Mesendoderm (in vitro differentiated cells): ENCODE data around the gene ZXDC.

ENCODE experiments used
- DNase-seq: peaks from one replicate; pipeline ENCODE4 v3.0.0; 2013
- H2AK5ac ChIP-seq: 2 replicates; pipeline ENCODE4 v1.6.1; 2013; ENCODE audit warnings: low read length, inconsistent platforms
- H2BK120ac ChIP-seq: 2 replicates; pipeline ENCODE4 v1.6.1; 2013; ENCODE audit warnings: low read depth, mild to moderate bottlenecking, low read length, moderate library complexity, mixed read lengths
- H2BK15ac ChIP-seq: replicated peaks from 2 replicates; pipeline ENCODE4 v1.6.1; 2013; ENCODE audit warnings: low read depth, mild to moderate bottlenecking, moderate library complexity
- H2BK5ac ChIP-seq: 2 replicates; pipeline ENCODE4 v1.6.1; 2013; ENCODE audit warnings: low read length, inconsistent platforms
- H3K18ac ChIP-seq: 2 replicates; pipeline ENCODE4 v1.6.1; 2013; ENCODE audit warnings: mild to moderate bottlenecking, low read length, mixed read lengths
- H3K23ac ChIP-seq: one replicate; pipeline ENCODE4 v1.6.1; 2013; ENCODE audit warnings: low read length
- H3K27ac ChIP-seq: 2 replicates; pipeline ENCODE4 v1.5.1; 2013; ENCODE audit warnings: low read depth, mild to moderate bottlenecking, inconsistent platforms, low read length, moderate library complexity
- H3K27me3 ChIP-seq: 2 replicates; pipeline ENCODE4 v1.6.1; 2013; ENCODE audit warnings: low read length, control low read depth, mild to moderate bottlenecking, inconsistent platforms; ENCODE audit not compliant: insufficient read depth, poor library complexity
- H3K36me3 ChIP-seq: 2 replicates; pipeline ENCODE4 v1.6.1; 2013; ENCODE audit warnings: low read length, inconsistent platforms; ENCODE audit not compliant: control insufficient read depth, insufficient read depth
- H3K4ac ChIP-seq: one replicate; pipeline ENCODE4 v1.6.1; 2013; ENCODE audit warnings: low read depth, mild to moderate bottlenecking, low read length, moderate library complexity
- H3K4me1 ChIP-seq: 2 replicates; pipeline ENCODE4 v1.6.1; 2013; ENCODE audit warnings: low read depth, low read length, inconsistent platforms; ENCODE audit not compliant: control insufficient read depth
- H3K4me2 ChIP-seq: 2 replicates; pipeline ENCODE4 v1.6.1; 2013; ENCODE audit warnings: low read length
- H3K4me3 ChIP-seq: 2 replicates; pipeline ENCODE4 v1.5.1; 2013; ENCODE audit warnings: mild to moderate bottlenecking, low read length
- H3K56ac ChIP-seq: one replicate; pipeline ENCODE4 v1.6.1; 2013; ENCODE audit warnings: low read length
- H3K79me1 ChIP-seq: 2 replicates; pipeline ENCODE4 v1.6.1; 2013; ENCODE audit warnings: low read length, inconsistent platforms
- H3K79me2 ChIP-seq: 2 replicates; pipeline ENCODE4 v1.6.1; 2013; ENCODE audit warnings: mild to moderate bottlenecking, low read length; ENCODE audit not compliant: control insufficient read depth, insufficient read depth
- H3K9ac ChIP-seq: 2 replicates; pipeline ENCODE4 v1.6.1; 2013; ENCODE audit warnings: low read length, inconsistent platforms
- H4K5ac ChIP-seq: one replicate; pipeline ENCODE4 v1.6.1; 2013; ENCODE audit warnings: low read length
- H4K8ac ChIP-seq: one replicate; pipeline ENCODE4 v1.6.1; 2013; ENCODE audit warnings: low read depth, mild to moderate bottlenecking, control low read depth, low read length, moderate library complexity
- WGBS: extraction: QIAGEN DNeasy Blood & Tissue Kit; methylation state at CpG from one replicate; pipeline ENCODE4 v1.1.7; 2013; ENCODE audit warnings: low lambda C conversion rate, missing lambda C conversion rate; ENCODE audit not compliant: insufficient coverage; ENCODE audit errors: extremely low coverage; 5-methylcytosine and 5-hydroxymethylcytosine counted together

ZXDC gene

DNA sequence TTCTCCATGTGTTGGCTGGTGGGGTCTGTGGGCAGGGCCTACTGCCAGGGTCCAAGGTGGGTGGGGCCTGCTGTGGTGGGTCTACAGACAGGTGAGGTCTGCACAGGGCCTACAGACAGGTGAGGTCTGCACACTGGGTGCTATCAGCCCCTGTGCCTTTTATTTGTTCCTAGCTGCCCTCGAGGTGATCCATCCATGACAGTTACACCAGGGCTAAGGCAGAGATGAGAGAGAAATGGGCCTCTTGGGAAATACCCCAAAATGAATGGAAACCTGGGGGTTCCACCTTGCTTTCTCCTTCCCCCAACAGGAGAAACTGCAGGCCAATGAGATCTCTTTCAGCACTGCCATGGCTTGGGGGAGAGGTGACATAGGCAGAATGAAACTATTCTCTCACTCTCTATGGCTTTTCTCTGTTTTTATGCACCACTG is 44.6 kb downstream of the ZXDC start:
- Histone ChIP-seq H3K4me1 (no peaks in the 10 kb centered on the region), H3K4me3 (no peak overlapping the region), H4K5ac (no peak overlapping the region), H3K9ac (no peak overlapping the region), H3K23ac (no peak overlapping the region), H3K79me2 (no peaks in the 10 kb centered on the region), H4K8ac (no peak overlapping the region), H3K27me3 (no peaks in the 10 kb centered on the region), H3K4ac (no peak overlapping the region), H2BK5ac (no peak overlapping the region), H2BK120ac (no peak overlapping the region), H3K27ac (no peak overlapping the region), H3K4me2 (no peak overlapping the region), H3K79me1 (no peaks in the 10 kb centered on the region), H3K56ac (no peak overlapping the region), H3K18ac (no peak overlapping the region), H2BK15ac (no peak overlapping the region), H3K36me3 (no peaks in the 10 kb centered on the region), H2AK5ac (no peak overlapping the region)
- no CpG with 5 or more reads among the region's 1 CpG for WGBS
- no peak for DNase-seq

DNA sequence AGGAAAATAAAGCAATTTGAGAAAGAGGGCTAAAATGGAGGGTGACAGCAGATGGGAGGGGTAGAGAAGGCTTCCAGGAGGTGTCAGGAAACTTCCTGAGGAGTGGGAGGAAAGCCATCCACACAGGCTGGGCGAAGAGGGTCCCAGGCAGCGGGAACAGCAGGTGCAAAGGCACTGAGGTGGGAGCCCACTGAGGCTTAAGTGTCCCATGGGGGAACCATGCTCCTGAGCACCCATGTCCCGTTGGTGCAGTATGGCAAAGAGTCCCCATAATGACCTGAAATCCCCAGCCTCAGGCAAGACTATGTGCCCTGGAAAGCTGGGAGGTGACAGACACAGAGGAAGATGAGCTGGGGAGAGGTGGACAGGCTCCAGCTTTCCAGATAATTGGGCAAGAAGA is 50.9 kb downstream of the ZXDC start:
- H3K4me2 ChIP-seq: no peak overlapping the region
- WGBS: no CpG with 5 or more reads among the region's 3 CpGs

DNA sequence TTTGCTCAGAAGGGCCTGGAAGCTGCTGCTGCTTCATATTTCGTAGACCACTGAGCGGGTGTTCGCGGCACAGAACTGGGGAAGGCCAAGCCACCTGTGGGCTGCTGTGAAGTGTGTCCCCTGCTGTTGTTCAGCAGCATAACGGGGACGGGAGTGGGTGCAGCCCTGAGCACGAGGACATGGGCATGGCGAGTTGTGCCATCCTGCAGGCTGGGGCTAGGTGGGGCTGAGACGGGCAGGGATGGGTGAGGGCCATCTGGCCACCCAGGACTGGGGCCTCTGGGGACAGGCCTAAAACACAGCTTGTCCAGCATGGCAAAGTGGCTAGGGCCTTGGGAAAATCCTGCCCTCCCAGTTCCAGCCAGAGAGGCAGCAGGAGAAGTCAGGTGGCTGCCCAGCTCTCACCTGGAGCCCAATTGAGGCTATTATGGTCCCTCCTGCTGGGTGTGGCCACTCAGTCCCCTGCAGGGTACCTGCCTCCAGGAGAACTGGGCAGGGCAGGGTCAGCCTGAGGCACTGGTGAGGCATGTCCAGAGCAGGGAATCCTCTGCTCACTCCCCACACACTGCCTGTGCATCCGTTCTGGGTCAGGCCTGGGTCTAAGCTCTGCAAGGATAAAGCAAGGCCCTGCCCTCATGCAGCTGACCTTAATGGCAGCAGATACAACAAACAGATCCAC is 51.5 kb downstream of the ZXDC start:
- Histone ChIP-seq H2BK5ac (no peak overlapping the region), H3K79me2 (no peaks in the 10 kb centered on the region), H3K23ac (no peak overlapping the region), H2BK15ac (no peak overlapping the region), H3K4me2 (no peak overlapping the region), H3K4me3 (no peak overlapping the region), H3K4me1 (no peaks in the 10 kb centered on the region), H4K8ac (no peak overlapping the region), H3K27me3 (no peaks in the 10 kb centered on the region), H3K36me3 (no peaks in the 10 kb centered on the region), H3K79me1 (no peaks in the 10 kb centered on the region), H3K9ac (no peak overlapping the region), H2AK5ac (no peak overlapping the region), H3K56ac (no peak overlapping the region), H4K5ac (no peak overlapping the region), H3K18ac (no peak overlapping the region), H3K4ac (no peak overlapping the region), H2BK120ac (no peak overlapping the region), H3K27ac (no peak overlapping the region)
- no CpG with 5 or more reads among the region's 10 CpGs for WGBS
- no peak for DNase-seq

More for the DNA sequence above, 50.9 kb downstream of the ZXDC start:
- Histone ChIP-seq H3K27me3 (no peaks in the 10 kb centered on the region), H3K36me3 (no peaks in the 10 kb centered on the region), H3K27ac (no peak overlapping the region), H3K18ac (no peak overlapping the region), H3K4me3 (no peak overlapping the region), H3K79me1 (no peaks in the 10 kb centered on the region), H2BK5ac (no peak overlapping the region), H2BK120ac (no peak overlapping the region), H2BK15ac (no peak overlapping the region), H3K56ac (no peak overlapping the region), H3K4ac (no peak overlapping the region), H3K9ac (no peak overlapping the region), H2AK5ac (no peak overlapping the region), H3K79me2 (no peaks in the 10 kb centered on the region), H4K8ac (no peak overlapping the region), H3K23ac (no peak overlapping the region), H4K5ac (no peak overlapping the region), H3K4me1 (no peaks in the 10 kb centered on the region)
- no peak for DNase-seq

DNA sequence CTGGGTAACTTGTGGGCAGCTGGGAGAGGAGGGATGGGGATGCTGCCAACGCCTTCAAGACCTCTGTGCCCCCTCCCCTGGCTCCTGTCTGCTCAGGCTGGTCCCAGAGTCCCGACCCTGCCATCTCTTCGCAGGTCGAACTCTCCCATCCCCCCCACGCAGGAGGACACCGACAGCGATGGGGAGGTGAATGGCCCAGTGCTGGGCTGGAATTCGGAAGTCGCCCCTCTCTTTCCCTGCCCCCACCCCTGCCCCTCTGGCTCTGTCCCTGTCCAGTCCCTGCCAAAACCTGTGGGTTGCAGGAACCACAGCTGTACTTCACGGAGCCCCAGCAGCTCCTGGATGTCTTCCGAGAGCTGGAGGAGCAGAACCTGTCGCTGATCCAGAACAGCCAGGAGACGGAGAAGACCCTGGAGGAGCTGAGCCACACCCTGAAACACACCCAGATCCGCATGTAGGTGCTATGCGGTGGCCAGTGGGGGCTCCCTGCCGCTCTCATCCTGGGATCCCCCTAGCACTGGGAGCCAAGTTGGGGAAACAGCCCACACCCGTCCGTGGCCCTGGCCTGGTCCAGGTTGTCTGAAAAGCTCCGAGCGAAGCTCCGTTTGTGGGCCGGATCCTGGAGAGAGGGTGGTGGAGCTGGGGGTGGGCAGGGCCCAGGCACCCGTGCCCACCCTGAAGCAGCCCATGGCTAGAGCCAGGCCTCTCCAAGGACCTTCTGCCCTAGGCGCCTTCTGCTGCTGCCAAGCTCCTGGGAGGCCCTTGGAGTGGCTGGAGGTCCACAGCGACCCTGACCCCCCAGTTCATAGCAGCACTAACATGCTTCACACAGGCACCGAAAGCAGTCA is 52.3 kb downstream of the ZXDC start:
- Histone ChIP-seq H3K4me2 (no peak overlapping the region), H3K4me1 (no peaks in the 10 kb centered on the region), H2BK5ac (no peak overlapping the region), H3K4ac (no peak overlapping the region), H4K5ac (no peak overlapping the region), H3K36me3 (no peaks in the 10 kb centered on the region), H3K4me3 (no peak overlapping the region), H4K8ac (no peak overlapping the region), H3K79me2 (no peaks in the 10 kb centered on the region), H2BK120ac (no peak overlapping the region), H2BK15ac (no peak overlapping the region), H3K9ac (no peak overlapping the region), H3K56ac (no peak overlapping the region), H2AK5ac (no peak overlapping the region), H3K79me1 (no peaks in the 10 kb centered on the region), H3K23ac (no peak overlapping the region), H3K27ac (no peak overlapping the region), H3K18ac (no peak overlapping the region), H3K27me3 (no peaks in the 10 kb centered on the region)
- no peak for DNase-seq
- no CpG with 5 or more reads among the region's 26 CpGs for WGBS

DNA sequence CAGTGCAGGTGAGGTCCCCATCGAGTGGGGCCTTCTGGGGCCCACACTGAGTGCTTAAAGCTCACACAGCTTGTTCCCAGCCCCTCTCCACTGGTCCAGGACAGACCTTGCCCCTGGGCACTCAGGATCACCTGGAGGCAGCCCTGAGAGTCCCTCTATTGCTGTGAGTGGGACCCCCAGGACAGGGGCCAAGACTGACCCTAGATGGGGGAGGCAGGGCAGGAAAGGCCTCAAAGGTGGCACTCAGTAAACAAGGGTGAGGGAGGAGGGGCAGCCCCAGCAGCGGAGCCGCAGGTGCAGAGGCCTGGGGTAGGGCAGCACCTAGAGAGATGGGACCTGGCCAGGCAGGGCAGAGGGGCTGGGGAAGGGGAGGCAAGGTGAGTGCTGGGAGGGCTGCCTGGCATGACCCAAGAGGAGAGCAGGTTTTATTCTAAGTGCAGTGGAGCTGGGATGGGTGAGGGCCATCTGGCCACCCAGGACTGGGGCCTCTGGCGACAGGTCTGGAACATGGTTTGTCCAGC is 53.1 kb downstream of the ZXDC start:
- H3K79me1 ChIP-seq: no peaks in the 10 kb centered on the region
- H4K8ac ChIP-seq: no peak overlapping the region
- no peak overlapping the region for H2AK5ac ChIP-seq
- no peaks in the 10 kb centered on the region for H3K4me1 ChIP-seq
- H3K56ac ChIP-seq: no peak overlapping the region
- WGBS: no CpG with 5 or more reads among the region's 4 CpGs
- H3K4me3 ChIP-seq: no peak overlapping the region
- no peaks in the 10 kb centered on the region for H3K27me3 ChIP-seq
- H2BK15ac ChIP-seq: no peak overlapping the region
- no peak overlapping the region for H3K4ac ChIP-seq
- no peak overlapping the region for H3K23ac ChIP-seq
- no peak overlapping the region for H3K9ac ChIP-seq
- DNase-seq: no peak
- H3K36me3 ChIP-seq: no peaks in the 10 kb centered on the region
- H3K79me2 ChIP-seq: no peaks in the 10 kb centered on the region
- H3K4me2 ChIP-seq: no peak overlapping the region
- H2BK5ac ChIP-seq: no peak overlapping the region
- H4K5ac ChIP-seq: no peak overlapping the region
- no peak overlapping the region for H2BK120ac ChIP-seq
- no peak overlapping the region for H3K27ac ChIP-seq
- no peak overlapping the region for H3K18ac ChIP-seq
